AG10803 (cell line): ENCODE measurements around the gene GJD4.

Source experiments
- DNase-seq: peaks from one replicate; pipeline ENCODE4 v3.0.0; 2010; ENCODE audit warnings: low read depth
- H3K4me3 ChIP-seq: 2 replicates; pipeline ENCODE4 v1.5.1; 2011; ENCODE audit warnings: mild to moderate bottlenecking, low read length, control low read depth
- CTCF ChIP-seq: conservative IDR thresholded peaks from 2 replicates; pipeline ENCODE4 v1.5.1; 2011; ENCODE audit warnings: mild to moderate bottlenecking, low read length, control low read depth, inconsistent platforms

The GJD4 gene, protein sequence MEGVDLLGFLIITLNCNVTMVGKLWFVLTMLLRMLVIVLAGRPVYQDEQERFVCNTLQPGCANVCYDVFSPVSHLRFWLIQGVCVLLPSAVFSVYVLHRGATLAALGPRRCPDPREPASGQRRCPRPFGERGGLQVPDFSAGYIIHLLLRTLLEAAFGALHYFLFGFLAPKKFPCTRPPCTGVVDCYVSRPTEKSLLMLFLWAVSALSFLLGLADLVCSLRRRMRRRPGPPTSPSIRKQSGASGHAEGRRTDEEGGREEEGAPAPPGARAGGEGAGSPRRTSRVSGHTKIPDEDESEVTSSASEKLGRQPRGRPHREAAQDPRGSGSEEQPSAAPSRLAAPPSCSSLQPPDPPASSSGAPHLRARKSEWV

GRCh38 chr10:35605191-35605590 is at the start of gene GJD4:
Gene GJD4, plus strand, starts transcription at chr10:35605341. Its CDS starts 227 bp downstream, at chr10:35605568.
- no peak within 1 kb of the TSS for H3K4me3 ChIP-seq
- no peak for TF ChIP-seq CTCF
- DNase-seq, result no peak

DNA sequence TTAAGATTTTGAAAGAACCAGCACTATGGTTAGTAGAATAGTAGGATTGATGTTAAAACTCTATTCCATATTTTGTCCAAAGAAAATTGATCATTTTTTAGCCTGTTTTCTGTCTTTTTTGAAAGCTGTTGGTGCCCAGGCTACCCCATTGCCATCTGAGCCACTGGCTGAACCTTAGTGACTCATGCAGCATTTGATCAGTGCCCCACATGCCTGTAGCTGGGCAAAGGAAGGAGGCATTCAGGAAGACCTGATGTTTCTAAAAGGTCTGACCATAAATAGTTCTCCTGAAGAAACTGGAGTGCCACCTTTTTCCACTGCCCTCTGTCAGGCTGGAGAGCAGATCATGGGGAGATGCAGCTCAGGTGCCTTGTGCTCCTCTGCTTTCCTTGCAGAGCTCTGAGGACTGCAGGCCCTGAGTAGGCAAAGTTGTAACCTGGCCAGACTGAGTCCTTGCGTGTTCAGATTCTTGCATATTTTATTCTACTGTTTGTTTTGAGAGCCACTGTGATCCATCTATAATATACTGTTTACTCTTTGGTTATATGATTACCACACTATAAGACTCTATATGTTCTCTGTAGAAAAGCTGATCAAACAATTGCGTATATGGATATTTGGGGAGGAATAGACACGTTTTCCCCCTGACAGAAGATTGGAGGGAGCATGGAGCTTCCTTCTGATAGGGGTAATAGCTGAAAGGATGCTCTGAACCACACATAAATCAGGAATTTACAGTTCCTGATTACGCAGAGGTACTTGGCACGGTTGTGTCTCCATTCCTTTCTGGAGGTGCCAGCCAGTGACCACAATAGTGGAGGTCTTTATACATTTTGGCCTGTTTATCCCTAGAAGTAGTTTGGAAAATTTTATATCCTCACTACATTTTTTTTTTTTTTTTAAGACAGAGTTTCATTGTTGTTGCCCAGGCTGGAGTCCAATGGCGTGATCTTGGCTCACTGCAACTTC is 48.9 kb upstream of the GJD4 start:
- no peak overlapping the region for H3K4me3 ChIP-seq
- TF ChIP-seq CTCF, result no peak
- no peak for DNase-seq

- no peak for TF ChIP-seq CTCF
- no peak for DNase-seq
- H3K4me3 ChIP-seq, result no peak overlapping the region
These were observed 46.9 kb upstream of the GJD4 start for GRCh38 chr10:35558276-35558675.

GRCh38 chr10:35559416-35559815 is 45.7 kb upstream of the GJD4 start:
- no peak overlapping the region for H3K4me3 ChIP-seq
- DNase-seq, result no peak
- TF ChIP-seq CTCF, result no peak

- no peak for DNase-seq
- no peak for TF ChIP-seq CTCF
- no peak overlapping the region for H3K4me3 ChIP-seq
These were observed 43.4 kb upstream of the GJD4 start for GRCh38 chr10:35561715-35562114.

GRCh38 chr10:35562427-35562826 is 42.7 kb upstream of the GJD4 start:
- no peak for DNase-seq
- no peak for TF ChIP-seq CTCF
- no peak overlapping the region for H3K4me3 ChIP-seq
